Subcutaneous abdominal adipose tissue (tissue), 5 donors: ENCODE measurements around the gene B3GNT9.
A peak's percentile ranks its signal among the peaks of the same experiment; 100 is the strongest.

ENCODE experiments used
- H3K27ac ChIP-seq: one replicate; pipeline ENCODE4 v1.7.0; 2013; ENCODE audit warnings: low read depth, mild to moderate bottlenecking, inconsistent platforms, low read length, moderate library complexity
- H3K27me3 ChIP-seq, 5 donors: one replicate each; pipeline ENCODE4 v1.7.0; 2013; ENCODE audit warnings: low read length in 5 of 5, inconsistent platforms in 1 of 5; ENCODE audit not compliant: control insufficient read depth in 5 of 5, insufficient read depth in 4 of 5
- H3K36me3 ChIP-seq, 5 donors: one replicate each; pipeline ENCODE4 v1.7.0; 2013; ENCODE audit warnings: low read length in 5 of 5; ENCODE audit not compliant: control insufficient read depth in 5 of 5, insufficient read depth in 5 of 5
- H3K4me1 ChIP-seq, 5 donors: one replicate each; pipeline ENCODE4 v1.7.0; 2013; ENCODE audit warnings: low read length in 5 of 5, mild to moderate bottlenecking in 3 of 5, moderate library complexity in 1 of 5; ENCODE audit not compliant: control insufficient read depth in 5 of 5, insufficient read depth in 5 of 5
- H3K4me3 ChIP-seq, 5 donors: one replicate each; pipeline ENCODE4 v1.7.0; 2013; ENCODE audit warnings: low read length in 5 of 5, low read depth in 1 of 5
- H3K9ac ChIP-seq, 5 donors: one replicate each; pipeline ENCODE4 v1.7.0; 2013; ENCODE audit warnings: low read length in 5 of 5, mild to moderate bottlenecking in 4 of 5, moderate library complexity in 3 of 5
- H3K9me3 ChIP-seq, 5 donors: one replicate each; pipeline ENCODE4 v1.7.0; 2013; ENCODE audit warnings: low read length in 5 of 5; ENCODE audit not compliant: control insufficient read depth in 5 of 5
- donor health status: healthy.
- donor health status: healthy.
- donor health status: healthy.
- donor health status: healthy.
- donor health status: healthy.

The B3GNT9 gene

DNA sequence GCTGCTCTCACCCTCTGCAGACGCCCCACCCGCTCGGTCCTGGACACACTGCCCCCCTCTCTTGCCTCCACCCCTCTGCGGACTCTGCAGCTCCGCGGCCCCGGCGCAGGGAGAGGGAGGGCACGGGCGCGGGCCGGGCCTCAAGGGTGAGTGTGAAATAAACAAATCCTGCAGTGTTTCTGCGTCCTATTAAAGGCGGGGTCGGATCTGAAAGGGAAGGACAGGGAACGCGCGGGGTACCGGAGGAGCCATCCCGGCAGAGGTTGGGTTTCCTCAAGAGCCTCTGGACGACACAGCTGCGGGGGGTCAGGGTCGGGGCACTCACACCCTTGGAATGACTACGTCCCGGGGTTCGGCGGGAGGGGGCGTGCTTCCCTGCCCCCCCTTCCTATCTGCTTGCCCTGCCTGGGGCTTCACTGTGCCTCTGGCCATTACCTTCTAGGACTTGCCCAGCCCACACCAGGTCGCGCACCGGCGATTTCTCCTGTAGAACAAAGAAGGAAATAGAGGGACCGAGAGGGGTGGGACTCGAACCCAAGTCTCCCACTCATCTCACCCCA is 13.3 kb upstream of the B3GNT9 start:
- Histone ChIP-seq H3K4me1 (peaks cover 0 to 72% (median 58%) of the 10 kb centered on the region in 5 donors), H3K27ac (no peak overlapping the region), H3K9me3 (no peaks in the 10 kb centered on the region), H3K36me3 (peaks cover 0 to 10% (median 0%) of the 10 kb centered on the region in 5 donors), H3K9ac (no peak overlapping the region), H3K27me3 (peaks cover 0 to 19% (median 5%) of the 10 kb centered on the region in 5 donors), H3K4me3 (peak overlapping the region in 4 of 5 donors; percentile 47 to 70 (median 58))

DNA sequence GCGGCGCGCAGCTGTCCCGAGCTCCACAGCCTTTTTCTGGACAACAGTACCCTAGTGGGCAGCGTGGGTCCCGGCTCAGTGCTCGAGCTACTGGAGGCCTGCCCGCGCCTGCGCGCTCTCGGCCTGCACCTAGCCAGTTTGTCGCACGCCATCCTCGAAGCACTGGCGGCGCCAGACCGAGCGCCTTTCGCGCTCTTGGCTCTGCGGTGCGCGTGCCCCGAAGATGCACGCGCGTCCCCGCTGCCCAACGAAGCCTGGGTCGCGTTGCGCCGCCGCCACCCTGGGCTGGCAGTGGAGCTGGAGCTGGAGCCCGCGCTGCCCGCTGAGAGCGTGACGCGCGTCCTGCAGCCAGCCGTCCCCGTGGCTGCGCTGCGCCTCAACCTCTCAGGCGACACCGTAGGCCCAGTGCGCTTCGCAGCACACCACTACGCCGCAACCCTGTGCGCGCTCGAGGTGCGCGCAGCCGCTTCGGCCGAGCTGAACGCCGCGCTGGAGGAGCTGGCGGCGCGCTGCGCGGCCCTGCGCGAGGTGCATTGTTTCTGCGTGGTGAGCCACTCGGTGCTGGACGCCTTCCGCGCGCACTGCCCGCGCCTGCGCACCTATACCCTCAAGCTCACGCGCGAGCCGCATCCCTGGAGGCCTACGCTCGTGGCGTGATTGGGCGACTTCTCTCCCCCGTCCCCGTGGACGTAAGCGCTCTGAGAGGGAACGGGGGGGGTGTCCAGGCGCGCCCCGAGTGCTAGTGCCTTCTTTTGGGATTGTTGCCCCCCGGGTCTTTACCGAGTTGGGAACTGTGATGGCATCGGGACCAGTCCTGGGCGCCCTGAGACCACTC is 12.6 kb upstream of the B3GNT9 start:
- no peaks in the 10 kb centered on the region for H3K9me3 ChIP-seq
- peak overlapping the region in 4 of 5 donors; percentile 36 to 70 (median 58) for H3K4me3 ChIP-seq
- no peak overlapping the region for H3K27ac ChIP-seq
- peaks cover 0 to 10% (median 0%) of the 10 kb centered on the region in 5 donors for H3K36me3 ChIP-seq
- peaks cover 0 to 76% (median 62%) of the 10 kb centered on the region in 5 donors for H3K4me1 ChIP-seq
- peaks cover 0 to 19% (median 5%) of the 10 kb centered on the region in 5 donors for H3K27me3 ChIP-seq
- H3K9ac ChIP-seq, result no peak overlapping the region

DNA sequence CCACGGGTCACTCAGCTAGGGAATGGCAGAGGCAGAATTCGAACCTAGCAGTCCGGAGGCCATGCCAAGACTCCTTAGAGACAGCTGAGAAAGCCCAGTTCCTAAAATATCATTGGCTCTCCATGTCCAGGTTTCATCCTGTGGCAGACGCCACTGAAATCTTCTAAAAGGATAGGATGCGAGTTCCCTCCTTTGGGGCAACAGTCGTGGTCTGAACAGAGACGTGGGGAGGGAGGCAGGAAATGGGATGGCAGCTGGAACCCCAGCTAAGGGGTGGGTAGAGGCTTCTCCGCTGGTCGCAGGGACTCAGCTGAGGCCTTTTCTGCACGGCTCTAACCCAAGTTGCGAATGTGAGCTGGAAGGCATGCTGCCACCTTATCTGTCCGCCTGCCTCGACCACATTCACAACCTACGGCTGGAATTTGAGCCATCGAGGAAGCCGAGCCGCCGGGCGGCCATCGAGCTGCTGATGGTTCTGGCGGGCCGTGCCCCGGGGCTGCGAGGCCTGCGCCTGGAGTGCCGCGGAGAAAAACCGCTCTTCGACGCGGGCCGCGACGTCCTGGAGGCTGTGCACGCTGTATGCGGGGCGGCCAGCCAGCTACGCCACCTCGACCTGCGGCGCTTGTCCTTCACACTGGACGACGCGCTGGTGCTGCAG is 11.8 kb upstream of the B3GNT9 start:
- Histone ChIP-seq H3K27me3 (peaks cover 0 to 19% (median 5%) of the 10 kb centered on the region in 5 donors), H3K9ac (no peak overlapping the region), H3K27ac (no peak overlapping the region), H3K4me1 (peaks cover 0 to 77% (median 62%) of the 10 kb centered on the region in 5 donors), H3K4me3 (peak overlapping the region in 3 of 5 donors; percentile 36 to 70 (median 66)), H3K9me3 (no peaks in the 10 kb centered on the region), H3K36me3 (peaks cover 0 to 8% (median 0%) of the 10 kb centered on the region in 5 donors)

DNA sequence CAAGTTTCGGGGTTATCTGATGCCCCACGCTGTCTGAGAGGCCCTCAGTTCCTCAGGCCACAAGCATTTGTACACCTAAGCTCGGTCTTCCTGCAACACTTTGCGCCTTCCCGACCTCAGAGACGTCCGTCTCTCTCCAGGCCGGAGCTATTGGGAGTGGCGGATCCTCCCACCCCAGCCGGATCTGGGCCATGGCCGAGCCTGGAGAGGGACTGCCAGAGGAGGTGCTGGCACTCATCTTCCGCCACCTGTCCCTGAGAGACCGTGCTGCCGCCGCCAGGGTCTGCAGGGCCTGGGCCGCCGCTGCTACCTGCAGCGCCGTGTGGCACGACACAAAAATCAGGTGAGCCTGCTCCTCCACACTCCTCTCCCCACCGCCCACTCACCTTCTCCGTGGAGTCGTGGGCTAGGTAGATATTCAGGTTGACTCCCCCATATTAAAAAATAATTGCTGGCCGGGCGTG is 10.8 kb upstream of the B3GNT9 start:
- Histone ChIP-seq H3K9me3 (no peaks in the 10 kb centered on the region), H3K36me3 (no peaks in the 10 kb centered on the region), H3K27me3 (peaks cover 0 to 19% (median 5%) of the 10 kb centered on the region in 5 donors), H3K4me3 (peak overlapping the region in 3 of 5 donors; percentile 21 to 89 (median 50)), H3K4me1 (peaks cover 0 to 77% (median 62%) of the 10 kb centered on the region in 5 donors), H3K27ac (no peak overlapping the region), H3K9ac (no peak overlapping the region)

DNA sequence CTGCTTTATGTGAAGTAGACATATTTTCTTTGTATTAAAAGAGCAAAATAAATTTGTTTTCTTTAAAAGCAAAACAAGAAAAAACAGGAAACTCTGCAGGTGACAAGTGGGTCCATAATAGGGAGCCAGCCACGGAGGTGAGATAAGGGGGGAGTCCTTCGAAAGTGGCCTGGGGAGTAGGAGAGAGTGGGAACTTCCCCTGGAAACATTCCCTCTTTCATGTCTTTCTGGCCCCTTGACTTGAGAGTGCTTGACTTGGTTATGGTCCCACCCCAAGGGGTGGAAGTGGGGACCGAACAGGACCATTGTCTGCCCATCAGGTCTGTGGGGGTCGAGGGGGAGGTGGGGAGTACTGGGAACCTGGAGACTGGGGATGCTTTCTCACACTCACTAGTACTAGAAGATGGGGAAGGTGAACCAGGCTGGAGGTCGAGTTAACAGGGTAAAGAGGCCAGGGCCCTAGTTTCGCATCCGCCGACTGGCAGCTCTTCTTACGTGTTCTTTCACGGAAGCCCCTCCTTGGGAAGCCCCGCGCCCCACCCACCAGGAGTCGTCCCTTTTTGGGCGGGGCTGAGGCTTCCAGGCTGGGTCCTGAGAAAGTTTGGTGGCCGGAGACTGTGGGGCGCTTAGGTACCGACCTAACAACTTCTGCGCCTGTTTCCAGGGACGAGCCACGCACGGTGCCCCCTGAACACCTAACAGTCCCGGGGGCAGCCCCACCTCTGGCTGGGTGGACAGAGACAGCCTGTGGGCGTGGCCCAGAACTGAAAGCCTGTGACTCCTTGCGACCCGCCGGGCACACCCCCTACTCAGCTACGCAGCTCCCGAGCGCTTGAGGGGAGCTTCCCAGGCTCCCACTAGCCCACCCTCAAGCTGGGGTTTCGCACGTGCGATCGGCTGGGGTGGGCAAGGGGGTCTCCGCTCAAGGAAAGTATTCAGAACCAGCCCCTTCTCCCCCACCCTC is 8.1 kb upstream of the B3GNT9 start:
- H3K27ac ChIP-seq, result no peak overlapping the region
- H3K27me3 ChIP-seq, result peaks cover 0 to 14% (median 0%) of the 10 kb centered on the region in 5 donors
- H3K9ac ChIP-seq, result peak overlapping the region; percentile 56 to 88 (median 83)
- peaks cover 0 to 3% (median 0%) of the 10 kb centered on the region in 5 donors for H3K36me3 ChIP-seq
- H3K9me3 ChIP-seq, result no peaks in the 10 kb centered on the region
- peak overlapping the region; percentile 59 to 94 (median 89) for H3K4me3 ChIP-seq
- peaks cover 0 to 63% (median 47%) of the 10 kb centered on the region in 5 donors for H3K4me1 ChIP-seq

DNA sequence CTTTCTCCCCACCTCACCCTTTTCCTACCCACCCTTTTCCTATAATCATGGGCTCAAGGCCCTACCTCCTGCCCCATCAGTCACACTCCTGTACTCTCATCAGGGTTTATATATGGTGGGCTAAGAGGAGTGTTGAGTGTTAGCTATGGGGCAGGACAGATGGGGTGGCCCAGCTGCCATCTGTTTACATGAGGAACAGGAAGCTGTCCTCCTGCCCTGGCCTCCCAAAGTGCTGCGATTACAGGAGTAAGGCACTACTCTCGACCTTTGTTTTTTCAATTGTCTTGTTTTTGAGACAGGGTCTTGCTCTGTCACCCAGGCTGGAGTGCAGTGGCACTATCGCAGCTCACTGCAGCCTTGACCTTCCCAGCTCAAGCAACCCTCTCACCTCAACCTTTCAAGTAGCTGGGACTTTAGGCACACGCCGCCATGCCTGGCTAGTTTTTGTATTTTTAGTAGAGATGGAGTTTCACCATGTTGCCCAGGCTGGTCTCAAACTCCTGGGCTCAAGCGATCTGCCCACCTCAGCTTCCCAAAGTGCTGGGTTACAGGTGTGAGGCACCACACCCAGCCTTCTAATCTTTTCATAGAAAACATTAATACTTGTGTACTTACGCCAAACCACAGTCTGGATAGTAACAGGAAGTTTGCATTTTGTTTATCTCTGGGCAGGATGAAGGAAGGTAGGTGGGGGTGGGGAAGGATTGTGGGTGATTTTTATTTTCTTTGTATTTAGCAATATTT is 7.3 kb upstream of the B3GNT9 start:
- peaks cover 0 to 6% (median 0%) of the 10 kb centered on the region in 5 donors for H3K27me3 ChIP-seq

DNA sequence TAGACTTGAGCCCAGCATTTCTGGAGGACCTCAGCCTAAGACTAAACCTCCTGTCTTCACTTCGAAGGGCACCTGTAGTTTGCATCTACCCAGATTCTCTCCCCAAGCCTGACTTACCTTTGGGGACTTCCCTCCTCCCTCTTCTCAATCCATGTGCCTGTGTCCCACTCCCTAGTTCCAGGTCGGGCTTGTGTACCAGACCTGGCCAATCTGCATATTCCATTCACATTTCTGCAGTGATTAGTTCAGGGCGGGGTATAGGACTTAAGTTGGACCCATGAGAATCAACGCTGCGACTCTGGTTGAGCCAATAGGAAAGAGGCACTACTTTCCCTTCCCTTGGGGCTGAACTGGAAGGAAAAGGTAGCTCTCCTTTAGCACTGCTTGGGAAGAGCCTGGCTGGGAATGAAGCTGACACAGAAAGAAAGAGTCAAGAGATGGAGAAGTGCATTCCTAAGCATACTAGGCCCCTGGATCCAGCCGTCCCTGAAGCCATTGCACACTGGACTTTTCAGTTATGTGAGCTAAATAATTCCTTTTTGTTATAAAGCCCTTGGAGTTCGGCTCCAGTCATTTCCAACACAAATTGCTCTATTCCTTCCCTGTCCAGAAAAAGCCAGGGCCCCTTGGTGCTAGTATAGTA is 6.4 kb upstream of the B3GNT9 start:
- Histone ChIP-seq H3K9me3 (no peaks in the 10 kb centered on the region), H3K4me1 (peaks cover 0 to 46% (median 32%) of the 10 kb centered on the region in 5 donors), H3K27ac (no peak overlapping the region), H3K27me3 (peaks cover 0 to 4% (median 0%) of the 10 kb centered on the region in 5 donors), H3K9ac (peak overlapping the region in 1 of 5 donors; percentile 30), H3K4me3 (no peak overlapping the region), H3K36me3 (peaks cover 0 to 3% (median 0%) of the 10 kb centered on the region in 5 donors)

More for the DNA sequence above, 7.3 kb upstream of the B3GNT9 start:
- no peak overlapping the region for H3K27ac ChIP-seq
- no peaks in the 10 kb centered on the region for H3K9me3 ChIP-seq
- peaks cover 0 to 3% (median 0%) of the 10 kb centered on the region in 5 donors for H3K36me3 ChIP-seq
- peaks cover 0 to 54% (median 39%) of the 10 kb centered on the region in 5 donors for H3K4me1 ChIP-seq
- no peak overlapping the region for H3K4me3 ChIP-seq
- H3K9ac ChIP-seq, result peak overlapping the region in 2 of 5 donors; percentile 30 to 86

DNA sequence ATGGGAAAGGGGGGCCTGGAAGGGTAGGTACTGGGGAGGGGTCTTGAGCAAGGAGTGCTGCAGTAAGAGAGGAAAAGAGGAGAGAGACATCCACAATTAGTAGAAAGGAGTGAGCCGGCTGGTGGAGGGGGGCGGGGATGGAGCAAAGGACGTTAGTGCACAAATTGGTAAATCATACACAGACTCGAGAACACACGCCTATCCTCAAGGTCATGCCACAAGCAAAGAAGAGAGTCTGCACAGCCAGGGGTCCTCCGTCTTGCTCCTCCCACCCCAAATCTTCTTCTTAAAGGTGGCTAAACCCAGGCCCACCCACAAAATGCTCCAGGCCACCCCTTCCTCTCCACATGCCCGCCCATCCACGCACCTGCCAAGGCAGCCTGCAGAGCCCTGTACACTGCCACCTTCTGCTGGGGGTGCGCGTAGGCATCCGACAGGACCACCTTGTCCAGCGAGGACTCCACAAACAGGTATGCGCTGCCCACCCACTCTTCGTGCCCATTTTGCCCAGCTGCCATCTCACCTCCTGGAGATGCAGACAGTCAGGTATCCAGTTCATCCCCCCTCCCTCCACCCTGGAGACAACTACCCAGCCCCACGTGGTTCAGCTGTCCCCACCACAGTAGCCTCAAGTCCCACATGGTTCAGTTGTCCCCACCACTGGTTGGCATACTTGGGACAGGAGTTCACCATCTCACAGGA is 5.5 kb upstream of the B3GNT9 start:
- Histone ChIP-seq H3K27me3 (no peaks in the 10 kb centered on the region), H3K36me3 (peaks cover 0 to 3% (median 0%) of the 10 kb centered on the region in 5 donors), H3K9ac (no peak overlapping the region), H3K27ac (no peak overlapping the region), H3K4me3 (no peak overlapping the region), H3K4me1 (peaks cover 0 to 40% (median 31%) of the 10 kb centered on the region in 5 donors), H3K9me3 (no peaks in the 10 kb centered on the region)
